SKM-1 (cell line): ENCODE measurements around the gene MRPL55.

Source experiments
- DNase-seq: peaks from one replicate; lab custom pipeline; 2025; ENCODE audit not compliant: unreplicated experiment; lab: John Stamatoyannopoulos, UW

Gene MRPL55

DNA sequence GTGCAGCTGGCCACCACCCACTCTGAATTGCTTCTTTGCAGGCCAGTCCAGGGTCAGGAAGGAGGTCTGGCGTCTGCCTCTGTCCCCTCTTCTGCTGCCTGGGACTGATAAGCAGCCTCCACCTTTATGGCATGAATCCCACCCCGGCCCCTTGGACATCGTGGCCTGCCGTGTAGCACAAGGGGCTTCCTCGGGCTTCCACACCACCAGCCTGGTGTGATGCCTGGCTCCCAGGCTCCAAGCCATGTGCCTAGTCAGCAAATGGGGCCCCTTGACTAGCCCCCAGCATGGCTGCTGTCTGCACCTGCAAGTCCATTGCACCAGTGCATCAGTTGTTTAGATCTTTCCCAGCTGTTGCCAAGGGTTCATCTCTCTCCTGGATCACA lies 36.4 kb downstream of the MRPL55 start:
- DNase-seq, result no peak

DNA sequence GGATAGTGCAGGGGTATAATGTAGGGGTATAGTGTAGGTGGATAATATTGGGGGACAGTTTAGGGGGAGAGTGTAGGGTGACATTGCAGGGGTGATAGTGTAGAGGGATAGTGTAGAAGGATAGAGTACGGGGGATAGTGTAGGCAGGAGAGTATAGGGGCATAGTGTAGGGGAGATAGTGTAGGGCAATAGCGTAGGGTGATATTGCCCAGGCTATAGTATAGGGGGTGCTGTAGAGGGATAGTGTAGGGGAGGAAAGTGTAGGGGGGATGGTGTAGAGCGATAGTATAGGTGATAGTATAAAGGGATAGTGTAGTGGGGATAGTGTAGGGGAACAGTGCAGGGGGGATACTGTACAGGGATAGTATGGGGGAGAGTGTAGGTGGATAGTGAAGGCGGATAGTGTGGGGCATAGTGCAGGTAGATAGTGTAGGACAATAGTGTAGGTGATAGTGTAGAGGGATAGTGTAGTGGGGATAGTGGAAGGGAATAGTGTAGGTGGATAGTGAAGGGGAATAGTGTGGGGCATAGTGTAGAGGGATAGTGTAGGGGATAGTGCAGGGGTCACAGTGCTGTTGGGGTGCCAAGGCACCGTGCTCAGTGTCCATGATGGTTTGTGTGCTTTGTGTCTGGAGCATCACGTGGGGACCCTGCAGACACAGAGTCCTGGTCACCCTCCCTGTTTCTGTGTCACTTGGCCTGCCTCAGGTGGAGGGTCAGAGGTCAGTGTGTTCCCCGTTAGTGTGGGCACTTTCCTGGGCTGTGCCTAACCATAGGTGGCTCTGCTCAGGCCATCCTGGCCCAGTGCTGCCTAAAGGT lies 37.1 kb downstream of the MRPL55 start:
- DNase-seq, result no peak

DNA sequence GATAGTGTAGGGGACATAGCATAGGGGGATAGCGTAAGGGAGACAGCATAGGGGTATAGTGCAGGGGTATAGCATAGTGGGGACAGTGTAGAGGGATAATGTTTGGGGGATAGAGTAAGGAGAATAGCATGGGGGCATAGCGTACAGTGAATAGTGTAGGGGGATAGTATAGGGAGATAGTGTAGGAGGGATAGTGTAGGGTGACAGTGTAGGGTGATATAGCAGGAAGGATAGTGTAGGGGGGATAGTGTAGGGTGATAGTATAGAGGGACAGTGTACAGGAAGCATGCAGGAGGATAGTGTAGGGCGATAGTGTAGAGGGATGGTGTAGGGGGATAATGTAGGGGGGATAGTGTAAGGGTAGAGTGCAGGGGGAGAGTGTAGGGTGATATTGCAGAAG lies 38.2 kb downstream of the MRPL55 start:
- DNase-seq, result no peak

DNA sequence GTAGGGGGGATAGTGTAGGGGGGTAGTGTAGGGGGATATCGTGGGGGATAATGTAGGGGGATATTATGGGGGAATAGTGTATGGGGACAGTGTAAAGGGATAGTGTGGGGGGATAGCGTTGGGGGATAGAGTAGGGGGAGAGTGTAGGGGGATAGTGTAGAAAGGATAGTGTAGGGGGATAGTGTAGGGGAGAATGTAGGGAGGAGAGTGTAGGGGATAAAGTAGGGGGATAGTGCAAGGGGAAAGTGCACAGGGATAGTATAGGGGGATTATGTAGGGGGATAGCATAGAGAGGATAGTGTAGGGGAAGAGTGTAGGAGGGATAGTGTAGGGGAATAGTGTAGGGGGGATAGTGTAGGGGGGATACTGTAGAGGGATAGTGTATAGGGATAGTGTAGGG lies 38.9 kb downstream of the MRPL55 start:
- DNase-seq, result no peak

DNA sequence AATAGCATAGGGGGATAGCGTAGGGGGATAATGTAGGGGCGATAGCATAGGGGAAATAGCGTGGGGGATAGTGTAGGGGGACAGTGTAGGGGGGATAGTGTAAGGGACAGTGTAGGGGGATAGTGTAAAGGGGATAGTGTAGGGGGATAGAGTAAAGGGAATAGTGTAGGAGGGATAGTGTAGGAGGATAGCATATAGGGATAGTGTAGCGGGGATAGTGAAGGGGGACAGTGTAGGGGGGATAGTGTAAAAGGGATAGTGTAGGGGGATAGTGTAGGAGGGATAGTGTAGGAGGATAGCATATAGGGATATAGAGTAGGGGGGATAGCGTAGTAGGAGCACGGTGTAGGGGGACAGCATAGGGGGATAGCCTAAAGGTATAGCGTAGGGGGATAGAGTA lies 40.7 kb downstream of the MRPL55 start:
- DNase-seq, result no peak

DNA sequence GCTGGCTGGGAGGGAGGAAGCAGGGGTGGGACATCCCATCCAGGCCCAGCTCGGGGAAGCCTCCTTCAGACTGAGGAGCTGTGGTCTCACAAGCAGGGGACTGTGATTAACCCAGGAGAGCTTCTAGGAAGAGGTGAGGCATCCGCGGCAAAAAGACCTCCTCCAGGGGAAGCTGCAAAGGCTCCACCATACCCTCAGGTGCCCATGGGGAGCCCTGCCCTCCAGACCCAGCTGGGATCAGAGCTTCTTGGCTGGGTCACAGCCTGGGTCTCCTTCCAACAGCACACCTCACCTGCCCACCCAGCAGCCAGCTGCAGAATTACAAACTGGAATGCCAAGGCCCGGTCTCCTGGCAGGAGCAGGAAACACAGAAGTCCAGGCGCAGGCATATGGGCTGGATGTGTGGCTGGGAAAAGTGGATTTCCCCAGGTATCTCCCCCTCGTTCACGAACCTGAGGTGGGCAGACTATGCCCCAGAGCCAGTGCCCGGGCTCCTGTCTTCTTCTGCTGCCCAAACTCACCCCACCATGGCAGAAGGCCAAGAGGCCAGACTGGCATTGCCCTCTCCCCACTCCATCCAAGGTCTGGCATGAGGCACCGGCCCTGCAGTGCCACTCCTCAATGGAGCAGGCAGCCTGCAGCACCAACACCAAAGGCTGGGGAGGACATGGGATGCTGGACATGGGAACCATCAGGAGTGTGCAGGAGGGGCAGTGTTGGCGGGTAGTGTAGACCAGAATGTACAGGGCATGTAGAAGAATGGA lies 42.0 kb downstream of the MRPL55 start:
- DNase-seq, result no peak

DNA sequence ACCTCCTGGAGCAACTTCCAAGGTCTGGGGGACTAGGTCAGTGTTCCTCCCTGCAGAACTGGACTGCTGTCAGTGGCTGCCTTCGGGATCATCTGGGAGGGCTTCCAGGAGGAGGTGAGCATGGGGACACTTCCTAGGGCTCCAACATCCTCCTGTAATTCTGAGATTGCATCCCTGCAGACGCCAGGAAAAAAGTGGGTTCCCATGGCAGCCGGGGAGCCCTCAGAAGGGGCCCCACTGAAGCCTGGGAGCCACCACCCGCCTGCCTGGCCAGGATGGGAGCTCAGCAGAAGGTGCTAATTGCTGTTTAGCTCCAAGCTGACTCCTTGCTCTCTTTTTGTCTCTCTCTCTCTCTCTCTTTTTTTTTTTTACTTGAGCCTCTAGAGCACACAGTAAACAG lies 42.7 kb downstream of the MRPL55 start:
- DNase-seq, result no peak

DNA sequence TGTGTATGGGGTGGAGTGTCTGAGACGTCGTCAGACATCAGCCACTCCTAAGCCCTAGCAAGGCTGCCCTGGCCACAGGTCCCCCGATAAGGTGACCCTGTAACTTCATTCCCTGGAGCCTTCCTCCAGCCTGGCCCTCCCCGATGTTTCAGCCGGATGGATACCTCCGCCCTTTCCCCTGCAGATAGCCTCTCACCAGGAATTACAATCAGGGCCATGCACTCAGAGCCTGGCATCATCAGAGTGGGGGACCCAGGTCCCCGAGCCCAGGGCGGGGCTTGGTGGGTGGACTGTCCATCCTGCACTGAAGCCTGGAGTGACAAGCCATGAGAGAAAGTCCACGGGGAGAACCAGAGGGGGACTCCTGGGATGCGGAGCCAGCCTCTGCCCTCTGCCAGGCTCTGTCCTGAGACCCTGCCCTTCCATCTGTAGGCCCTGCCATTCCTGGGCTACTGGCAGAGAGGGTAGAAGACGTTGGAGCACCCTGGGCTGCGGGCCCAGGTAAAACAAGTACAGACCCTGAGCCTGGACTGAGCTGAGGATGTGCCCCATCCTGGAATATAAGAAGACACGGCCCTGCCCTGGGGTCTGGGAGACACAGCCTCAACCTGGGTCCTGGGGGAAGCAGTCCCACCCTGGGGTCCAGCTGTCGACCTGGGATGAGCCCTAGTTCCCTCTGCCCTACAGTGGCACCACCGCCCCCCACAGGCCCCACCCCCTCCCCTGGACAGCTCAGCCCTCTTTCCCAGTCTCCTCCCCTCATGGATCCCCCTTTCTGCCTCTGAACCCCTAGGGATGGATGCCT lies 43.4 kb downstream of the MRPL55 start:
- DNase-seq, result no peak

DNA sequence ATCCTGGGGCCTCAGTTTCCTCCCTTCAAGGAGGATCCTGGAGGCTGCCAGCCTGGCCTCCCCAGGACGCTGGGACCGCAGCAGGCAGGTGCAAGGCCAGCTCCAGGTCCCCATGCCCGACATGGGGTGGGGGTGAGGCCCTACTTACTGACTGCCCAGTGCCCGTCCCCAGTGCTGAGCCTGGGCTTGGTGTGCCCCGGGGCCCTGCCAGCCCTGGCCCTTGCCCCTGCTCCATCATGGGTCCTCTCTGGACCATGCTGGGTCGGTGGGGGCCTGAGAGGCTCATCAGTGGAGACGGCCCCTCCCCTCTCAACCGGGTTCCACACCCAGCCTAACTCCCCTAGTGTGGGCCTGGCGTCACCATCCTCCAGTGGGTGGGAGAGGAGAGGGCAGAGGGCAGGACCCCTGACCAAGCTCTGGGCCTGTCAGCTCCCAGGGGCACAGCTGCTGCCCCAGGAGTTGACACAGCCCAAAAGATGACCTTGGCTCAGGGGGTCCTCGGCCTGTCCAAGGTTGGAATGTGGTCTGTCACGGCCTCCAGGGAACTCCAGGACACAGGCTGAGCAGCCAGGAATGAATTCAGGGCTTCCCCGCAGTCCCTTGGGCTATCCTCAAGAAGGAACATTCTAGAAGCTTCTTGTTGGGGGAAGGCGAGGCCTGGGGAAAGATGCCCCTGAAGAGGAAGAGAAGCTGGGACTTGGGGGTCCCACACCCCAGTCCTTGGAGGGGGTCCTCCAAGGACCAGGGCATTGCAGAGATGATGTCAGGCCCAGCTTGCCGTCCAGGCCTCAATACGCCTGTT lies 44.2 kb downstream of the MRPL55 start:
- DNase-seq, result no peak

DNA sequence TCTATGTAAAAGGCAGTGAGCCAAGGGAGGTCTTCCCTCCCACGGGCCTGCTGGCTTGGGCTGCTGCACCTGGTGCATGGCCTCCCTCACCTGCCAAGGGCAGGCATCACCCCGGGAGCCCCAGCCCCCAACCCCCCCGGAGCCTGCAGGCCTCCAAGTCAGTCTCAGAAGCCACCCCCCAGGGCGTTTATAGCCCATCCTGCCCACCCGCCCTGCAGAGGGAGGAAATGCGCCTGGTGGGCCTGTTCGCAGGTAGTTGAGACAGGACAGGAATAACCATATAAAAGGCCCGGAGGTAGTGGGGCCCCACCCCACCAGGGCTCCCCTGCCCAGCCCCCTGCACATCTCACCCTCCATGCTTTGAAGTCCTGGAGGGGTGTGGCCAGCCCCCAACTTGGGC lies 44.8 kb downstream of the MRPL55 start:
- no peak for DNase-seq

DNA sequence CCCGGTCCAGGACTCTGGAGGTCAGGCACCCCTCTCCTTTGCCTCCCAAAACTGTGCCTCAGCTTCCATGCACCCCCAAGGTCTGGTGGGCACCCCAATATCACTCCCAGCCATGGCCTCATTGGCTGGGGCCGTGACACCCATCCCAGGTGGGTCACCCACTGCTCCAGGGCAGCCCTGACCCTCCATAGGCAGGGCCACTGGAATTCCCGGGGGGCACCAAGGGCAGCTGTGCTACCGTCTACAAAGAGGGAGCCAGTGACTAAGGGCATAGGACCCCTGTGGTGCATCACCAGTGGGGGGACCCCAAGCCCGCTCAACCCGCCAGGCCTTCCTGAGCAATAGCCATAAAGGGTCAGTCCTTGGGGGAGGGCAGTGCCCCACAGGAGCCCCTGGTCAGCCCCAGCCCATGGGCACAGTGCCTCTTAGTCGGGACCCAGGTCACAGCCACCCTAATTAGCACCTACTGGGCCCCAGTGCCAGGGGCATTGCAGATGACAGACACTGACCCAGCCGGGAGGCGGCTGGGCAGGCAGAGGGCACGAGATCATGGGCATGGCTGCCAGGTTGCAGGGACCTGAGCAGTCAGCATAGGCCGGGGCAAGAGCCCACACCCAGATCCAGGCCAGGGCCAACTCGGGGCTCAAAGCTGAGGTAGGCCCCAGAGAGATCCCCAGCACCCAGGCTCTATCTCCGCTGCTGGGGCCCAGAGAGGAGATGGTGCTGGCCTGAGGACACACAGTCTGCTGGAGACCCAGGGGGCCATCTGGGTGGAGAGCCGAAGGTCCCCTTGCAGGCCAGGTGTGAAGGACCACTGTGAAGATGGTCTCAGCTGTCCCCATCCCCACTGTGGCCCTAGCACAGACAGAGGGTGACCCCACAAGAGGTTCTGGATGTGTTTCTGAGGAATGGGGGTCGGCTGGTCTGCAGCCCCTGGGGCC lies 45.6 kb downstream of the MRPL55 start:
- DNase-seq, result no peak

DNA sequence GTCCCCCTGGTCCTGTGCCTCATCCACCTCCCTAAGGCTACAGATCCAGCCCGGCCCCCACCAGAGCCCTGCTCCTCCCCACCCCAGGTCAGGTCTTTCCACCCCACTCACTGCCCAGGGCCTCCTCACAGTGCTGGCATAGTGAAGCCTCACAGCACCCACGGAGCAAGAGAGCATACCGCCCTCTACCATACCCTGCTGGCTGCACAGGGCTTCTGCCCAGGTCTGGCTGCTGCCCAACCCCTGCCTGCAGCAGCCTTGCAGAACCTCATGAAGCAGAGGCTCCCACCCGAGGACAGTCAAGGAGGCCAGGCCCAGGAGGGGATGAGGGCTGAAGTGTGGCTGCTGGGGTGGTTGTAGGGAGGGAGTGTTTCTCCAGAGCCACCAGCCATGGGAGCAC lies 46.3 kb downstream of the MRPL55 start:
- no peak for DNase-seq

DNA sequence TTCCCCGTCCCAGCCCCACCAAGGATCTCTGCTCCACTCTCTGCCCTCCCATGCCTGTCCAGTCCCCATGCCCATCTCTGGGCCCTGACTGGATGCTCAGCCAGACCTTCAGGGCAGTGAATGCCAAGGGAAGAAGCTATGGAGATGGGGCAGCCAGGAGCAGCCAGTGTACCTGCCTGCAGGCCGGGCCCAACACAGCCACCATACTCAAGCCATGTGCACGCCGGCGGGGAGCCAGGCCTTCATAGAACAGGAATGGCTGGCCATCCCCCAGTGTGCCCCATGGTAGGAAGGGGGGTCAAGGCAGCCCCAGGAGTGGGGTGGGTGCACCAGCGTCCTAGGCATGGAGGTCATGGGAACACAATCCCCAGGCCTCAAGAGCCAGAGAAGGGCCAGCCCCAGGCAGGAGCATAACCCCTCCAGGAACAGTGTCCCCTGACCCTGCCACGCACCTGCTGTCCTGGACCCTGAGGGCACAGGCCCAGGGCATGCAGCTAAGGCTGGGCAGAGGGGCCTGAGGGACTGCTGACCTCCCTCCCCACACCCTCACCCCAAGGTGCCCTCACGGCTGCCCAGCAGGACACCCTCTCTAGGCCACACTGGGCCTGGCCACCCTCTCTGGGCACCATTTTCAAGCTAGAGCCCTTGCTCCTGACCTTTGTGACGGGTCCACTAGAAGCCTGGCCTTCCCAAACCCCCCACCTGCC lies 46.9 kb downstream of the MRPL55 start:
- no peak for DNase-seq

DNA sequence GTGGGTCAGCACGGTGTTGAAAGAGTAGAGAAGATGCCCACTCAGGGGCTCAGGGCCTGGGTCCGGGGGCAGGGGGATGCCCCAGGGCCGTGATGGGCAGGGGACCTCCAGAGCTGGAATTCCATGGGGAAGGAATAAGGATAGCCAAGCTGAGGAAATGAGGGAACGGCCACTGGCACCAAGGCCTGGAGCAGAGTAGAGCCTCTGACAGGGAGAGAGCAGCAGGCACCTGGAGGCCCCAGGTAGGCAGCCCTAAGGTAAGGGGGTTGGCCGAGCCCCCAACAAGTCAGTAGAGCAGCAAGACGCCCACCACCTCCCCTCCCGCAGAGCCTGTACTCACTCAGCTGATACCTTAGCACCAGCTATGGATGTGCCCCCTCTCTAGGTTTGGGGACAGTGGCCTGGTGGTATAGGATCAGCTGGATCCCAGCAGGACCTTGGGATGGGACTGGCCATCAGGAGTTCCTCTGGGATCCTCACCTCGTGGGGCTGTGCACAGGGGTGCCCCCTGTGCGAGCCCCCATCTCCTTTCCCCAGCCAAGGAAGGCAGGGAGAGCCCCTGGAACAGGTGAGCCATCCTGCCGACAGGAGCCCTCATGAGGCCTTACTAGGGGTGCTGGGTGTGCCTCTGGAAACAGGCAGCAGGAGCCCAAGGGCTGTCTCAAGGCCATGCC lies 47.6 kb downstream of the MRPL55 start:
- no peak for DNase-seq

DNA sequence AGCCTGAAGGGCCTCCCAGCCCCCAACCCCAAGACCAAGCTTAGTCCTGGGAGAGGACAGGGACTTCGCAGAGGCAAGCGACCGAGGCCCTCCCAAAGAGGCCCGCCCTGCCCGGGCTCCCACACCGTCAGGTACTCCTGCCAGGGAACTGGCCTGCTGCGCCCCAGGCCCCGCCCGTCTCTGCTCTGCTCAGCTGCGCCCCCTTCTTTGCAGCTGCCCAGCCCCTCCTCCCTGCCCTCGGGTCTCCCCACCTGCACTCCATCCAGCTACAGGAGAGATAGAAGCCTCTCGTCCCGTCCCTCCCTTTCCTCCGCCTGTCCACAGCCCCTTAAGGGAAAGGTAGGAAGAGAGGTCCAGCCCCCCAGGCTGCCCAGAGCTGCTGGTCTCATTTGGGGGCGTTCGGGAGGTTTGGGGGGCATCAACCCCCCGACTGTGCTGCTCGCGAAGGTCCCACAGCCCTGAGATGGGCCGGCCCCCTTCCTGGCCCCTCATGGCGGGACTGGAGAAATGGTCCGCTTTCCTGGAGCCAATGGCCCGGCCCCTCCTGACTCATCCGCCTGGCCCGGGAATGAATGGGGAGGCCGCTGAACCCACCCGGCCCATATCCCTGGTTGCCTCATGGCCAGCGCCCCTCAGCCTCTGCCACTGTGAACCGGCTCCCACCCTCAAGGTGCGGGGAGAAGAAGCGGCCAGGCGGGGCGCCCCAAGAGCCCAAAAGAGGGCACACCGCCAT lies 48.5 kb downstream of the MRPL55 start:
- DNase-seq, result no peak

DNA sequence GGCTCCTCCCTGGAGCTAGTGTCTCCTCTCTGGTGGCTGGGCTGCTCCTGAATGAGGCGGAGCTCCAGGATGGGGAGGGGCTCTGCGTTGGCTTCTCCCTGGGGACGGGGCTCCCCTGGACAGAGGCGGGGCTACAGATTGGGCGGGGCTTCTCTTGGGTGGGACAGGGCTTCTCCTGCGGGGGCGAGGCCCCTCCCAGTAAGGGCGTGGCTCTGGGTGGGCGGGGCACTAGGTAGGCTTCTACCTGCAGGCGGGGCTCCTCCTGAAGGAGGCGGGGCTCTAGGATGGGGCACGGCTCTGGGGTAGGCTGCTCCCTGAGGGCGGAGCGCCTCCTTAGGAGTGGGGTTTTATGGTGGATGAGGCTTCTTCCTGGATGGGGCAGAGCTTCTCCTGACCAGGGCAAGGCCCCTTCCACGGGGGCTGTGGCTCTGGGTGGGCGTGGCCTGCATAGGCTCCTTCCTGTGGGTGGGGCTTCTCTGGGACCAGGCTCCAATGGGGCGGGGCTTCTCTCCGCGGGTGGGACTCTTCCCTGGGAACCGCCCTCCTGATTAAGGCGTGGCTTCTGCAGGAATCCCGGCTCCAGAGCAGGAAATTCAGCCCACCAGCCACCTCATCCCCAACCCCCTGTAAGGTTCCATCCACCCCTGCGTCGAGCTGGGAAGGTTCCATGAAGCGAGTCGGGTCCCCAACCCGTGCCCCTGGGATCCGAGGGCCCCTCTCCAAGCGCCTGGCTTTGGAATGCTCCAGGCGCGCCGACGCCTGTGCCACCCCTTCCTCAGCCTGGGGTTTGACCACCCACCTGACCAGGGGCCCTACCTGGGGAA lies 49.3 kb downstream of the MRPL55 start:
- peak; percentile 39 for DNase-seq

DNA sequence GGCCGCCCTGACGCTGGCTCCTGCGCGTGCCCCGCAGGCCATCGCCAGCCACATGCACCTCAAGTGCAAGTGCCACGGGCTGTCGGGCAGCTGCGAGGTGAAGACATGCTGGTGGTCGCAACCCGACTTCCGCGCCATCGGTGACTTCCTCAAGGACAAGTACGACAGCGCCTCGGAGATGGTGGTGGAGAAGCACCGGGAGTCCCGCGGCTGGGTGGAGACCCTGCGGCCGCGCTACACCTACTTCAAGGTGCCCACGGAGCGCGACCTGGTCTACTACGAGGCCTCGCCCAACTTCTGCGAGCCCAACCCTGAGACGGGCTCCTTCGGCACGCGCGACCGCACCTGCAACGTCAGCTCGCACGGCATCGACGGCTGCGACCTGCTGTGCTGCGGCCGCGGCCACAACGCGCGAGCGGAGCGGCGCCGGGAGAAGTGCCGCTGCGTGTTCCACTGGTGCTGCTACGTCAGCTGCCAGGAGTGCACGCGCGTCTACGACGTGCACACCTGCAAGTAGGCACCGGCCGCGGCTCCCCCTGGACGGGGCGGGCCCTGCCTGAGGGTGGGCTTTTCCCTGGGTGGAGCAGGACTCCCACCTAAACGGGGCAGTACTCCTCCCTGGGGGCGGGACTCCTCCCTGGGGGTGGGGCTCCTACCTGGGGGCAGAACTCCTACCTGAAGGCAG lies 50.0 kb downstream of the MRPL55 start:
- no peak for DNase-seq
